HEK293 (cell line): ENCODE results near the gene KIAA0586.

Source experiments
- TRIM28 ChIP-seq: IDR thresholded peaks from 2 replicates; pipeline ENCODE4 v1.6.1; 2011; ENCODE audit warnings: low read length, control low read depth, borderline replicate concordance
- ZNF112 ChIP-seq: fragments of 450-650 bp; formaldehyde crosslinking; IDR thresholded peaks from 2 replicates; pipeline ENCODE4 v1.5.0; 2017; ENCODE audit warnings: missing biosample characterization, missing genetic modification characterization
- ZNF335 ChIP-seq: fragments of 450-650 bp; formaldehyde crosslinking; conservative IDR thresholded peaks from 2 replicates; pipeline ENCODE4 v1.5.1; 2016; ENCODE audit warnings: missing biosample characterization, missing genetic modification characterization

DNA sequence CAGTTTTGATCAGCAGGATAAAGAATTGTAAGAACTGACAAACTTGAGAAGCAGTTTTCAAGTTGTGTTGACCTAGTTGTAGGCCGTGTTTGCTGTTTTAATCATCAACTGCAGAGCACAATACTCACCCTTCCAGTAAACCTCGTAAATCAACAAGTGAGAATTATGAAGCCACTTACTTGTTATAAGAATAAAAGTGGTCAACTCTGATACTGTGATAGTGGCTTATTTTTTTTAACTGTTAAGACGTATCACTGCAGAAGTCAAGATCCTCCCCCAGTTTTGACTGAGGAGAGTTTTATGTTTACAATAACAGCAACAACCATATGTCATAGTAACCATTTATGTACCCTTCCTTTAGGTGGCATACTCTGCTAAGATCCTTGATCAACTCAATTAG, 109.5 kb downstream of the KIAA0586 start:
- TF ChIP-seq ZNF335 (tag by site-specific recombination) (no peak), ZNF112 (tag by site-specific recombination) (no peak), TRIM28 (no peak)
